SKM-1 treated with dmso at 0.1 percent for 144 hours (cell line): ENCODE measurements around the gene SF3B1.
"Not testable (repeated sequence)": the region's sequence is repeated elsewhere in the genome, so short reads cannot be mapped to it uniquely, and the experiment has no call there.

Experiments
- DNase-seq: peaks from one replicate; lab custom pipeline; 2025; ENCODE audit not compliant: unreplicated experiment; lab: John Stamatoyannopoulos, UW

The SF3B1 gene

GRCh38 chr2:197343968-197344367 lies 90.9 kb downstream of the SF3B1 start:
- not testable (repeated sequence) for DNase-seq

GRCh38 chr2:197340591-197340990 lies 94.2 kb downstream of the SF3B1 start:
- DNase-seq = no peak
